ENCODE results near the gene OTUD5. TPM values are rescaled to one million over a fixed set of nuclear protein-coding genes. Genes with fewer than 3 reads are reported as not detected.

Gene OTUD5
- polyA plus RNA-seq, 3 donors, result 8.4 to 75.0 (median 12.4) TPM

GRCh38 chrX:48936429-48937053 lies 20.9 kb downstream of the OTUD5 start:
- Histone ChIP-seq H3K4me3 (replicated peaks in 1 of 3; ENCODE audit: low read depth in 2 of 3, low read length in 3 of 3) (peak overlapping the region in 1 of 3 experiments; percentile 27), H3K27me3 (ENCODE audit: control insufficient read depth in 2 of 2, insufficient read depth in 2 of 2, low read length in 2 of 2) (no peaks in the 10 kb centered on the region), H2AFZ (ENCODE audit: insufficient read depth, low read depth, low read length, poor library complexity, severe bottlenecking) (no peak overlapping the region), H3K4me2 (replicated peaks; ENCODE audit: extremely low read depth, low read length, poor library complexity, severe bottlenecking) (peak overlapping the region; percentile 27), H3K9ac (ENCODE audit: insufficient read depth, low read length, poor library complexity, severe bottlenecking) (no peak overlapping the region), H3K4me1 (ENCODE audit: control insufficient read depth in 1 of 2, insufficient read depth in 2 of 2, low read length in 2 of 2) (peaks cover 39 to 40% of the 10 kb centered on the region in 2 donors), H4K20me1 (ENCODE audit: insufficient read depth, low read length) (peaks cover 9% of the 10 kb centered on the region), H3K36me3 (replicated peaks in 1 of 2; ENCODE audit: control insufficient read depth in 1 of 2, insufficient read depth in 2 of 2, low read length in 2 of 2) (peaks cover 26 to 34% of the 10 kb centered on the region in 2 donors), H3K79me2 (ENCODE audit: insufficient read depth, low read length) (peaks cover 34% of the 10 kb centered on the region), H3K27ac (ENCODE audit: low read depth in 1 of 2, low read length in 2 of 2) (peak overlapping the region; percentile 65 to 75), H3K9me3 (replicated peaks in 1 of 2; ENCODE audit: control insufficient read depth in 1 of 2, insufficient read depth in 1 of 2, low read length in 2 of 2) (no peaks in the 10 kb centered on the region)
- peaks cover 0 to 3% (median 0%) of the 10 kb centered on the region in 7 donors for H3K9me3 Mint-ChIP-seq
- H3K27me3 Mint-ChIP-seq (ENCODE audit: low read depth in 3 of 3), result peaks cover 0 to 3% (median 1%) of the 10 kb centered on the region in 3 donors
- H3K4me3 Mint-ChIP-seq, result peak overlapping the region in 1 of 2 donors; percentile 60
- DNase-seq, result peak in 1 of 3 donors; percentile 35
- peak overlapping the region; percentile 92 to 95 (median 93) for H3K27ac Mint-ChIP-seq
- no peak for TF ChIP-seq CTCF (IDR thresholded peaks at IDR 0.05)
- H3K36me3 Mint-ChIP-seq, result peaks cover 31 to 55% of the 10 kb centered on the region in 2 donors
- peaks cover 46% of the 10 kb centered on the region for H3K4me1 Mint-ChIP-seq
- 100% methylated on average over 4 of the region's 8 CpGs for WGBS (ENCODE audit: insufficient coverage)
- intact Hi-C loops (cut with micrococcal nuclease), result no loop called here

GRCh38 chrX:48935301-48935670 lies 22.1 kb downstream of the OTUD5 start:
- Histone ChIP-seq H3K9ac (ENCODE audit: insufficient read depth, low read length, poor library complexity, severe bottlenecking) (no peak overlapping the region), H2AFZ (ENCODE audit: insufficient read depth, low read depth, low read length, poor library complexity, severe bottlenecking) (no peak overlapping the region), H3K79me2 (ENCODE audit: insufficient read depth, low read length) (peaks cover 29% of the 10 kb centered on the region), H3K4me2 (replicated peaks; ENCODE audit: extremely low read depth, low read length, poor library complexity, severe bottlenecking) (no peak overlapping the region), H4K20me1 (ENCODE audit: insufficient read depth, low read length) (peaks cover 9% of the 10 kb centered on the region), H3K4me1 (ENCODE audit: control insufficient read depth in 1 of 2, insufficient read depth in 2 of 2, low read length in 2 of 2) (peaks cover 39 to 40% of the 10 kb centered on the region in 2 donors), H3K36me3 (replicated peaks in 1 of 2; ENCODE audit: control insufficient read depth in 1 of 2, insufficient read depth in 2 of 2, low read length in 2 of 2) (peaks cover 27 to 39% of the 10 kb centered on the region in 2 donors), H3K27me3 (ENCODE audit: control insufficient read depth in 2 of 2, insufficient read depth in 2 of 2, low read length in 2 of 2) (no peaks in the 10 kb centered on the region), H3K27ac (ENCODE audit: low read depth in 1 of 2, low read length in 2 of 2) (peak overlapping the region in 1 of 2 donors; percentile 42), H3K4me3 (replicated peaks in 1 of 3; ENCODE audit: low read depth in 2 of 3, low read length in 3 of 3) (no peak overlapping the region), H3K9me3 (replicated peaks in 1 of 2; ENCODE audit: control insufficient read depth in 1 of 2, insufficient read depth in 1 of 2, low read length in 2 of 2) (no peaks in the 10 kb centered on the region)
- no peak for TF ChIP-seq CTCF (IDR thresholded peaks at IDR 0.05)
- Mint-ChIP-seq H3K36me3 (peaks cover 32 to 59% of the 10 kb centered on the region in 2 donors), H3K27me3 (ENCODE audit: low read depth in 3 of 3) (peaks cover 0 to 3% (median 1%) of the 10 kb centered on the region in 3 donors), H3K27ac (peak overlapping the region in 6 of 7 donors; percentile 35 to 81 (median 58)), H3K4me3 (no peak overlapping the region), H3K9me3 (peaks cover 0 to 3% (median 0%) of the 10 kb centered on the region in 7 donors), H3K4me1 (peaks cover 44% of the 10 kb centered on the region)
- intact Hi-C loops (cut with micrococcal nuclease), result no loop called here
- no peak for DNase-seq
- WGBS (ENCODE audit: insufficient coverage), result no CpG with 5 or more reads among the region's 1 CpG

Measured in CD14-positive monocyte (primary cell).